Measurements from ENCODE around the gene FGF12. TPM values are rescaled to one million over a fixed set of nuclear protein-coding genes. Genes with fewer than 3 reads are reported as not detected.

Gene FGF12
- total RNA-seq, 2 experiments from 2014 or later, result 0.06 to 1.7 TPM

GRCh38 chr3:192490720-192491119 is 236.6 kb downstream of the FGF12 start:
- Histone ChIP-seq H3K36me3 (ENCODE audit: insufficient read depth, low read length) (peaks cover 5% of the 10 kb centered on the region; the same call in 1 of the 2 replicates), H3K4me2 (ENCODE audit: low read length) (no peak overlapping the region), H3K79me2 (ENCODE audit: insufficient read depth, low read depth, low read length) (no peaks in the 10 kb centered on the region), H3K27ac (ENCODE audit: low read depth, low read length, poor library complexity, severe bottlenecking) (no peak overlapping the region), H2AFZ (ENCODE audit: low read length) (no peak overlapping the region; the same call in 1 of the 2 replicates), H3K4me3 (ENCODE audit: low read depth, low read length, poor library complexity, severe bottlenecking) (no peak overlapping the region), H3K9me3 (ENCODE audit: low read length) (peaks cover 7% of the 10 kb centered on the region), H3K9me2 (ENCODE audit: insufficient read depth, low read length) (no peaks in the 10 kb centered on the region), H4K20me1 (ENCODE audit: insufficient read depth, low read length) (no peaks in the 10 kb centered on the region), H3K4me1 (ENCODE audit: insufficient read depth, low read length, poor library complexity, severe bottlenecking) (peaks cover 26% of the 10 kb centered on the region)
- ChIA-PET POLR2A (interaction anchor here (1.2 kb wide), 1 partner anchor 8 kb away, joined by 3 read pairs; no protein-coding TSS in a partner anchor), CTCF (ENCODE audit: unreplicated experiment) (no interaction called here)
- intact Hi-C loops (cut with micrococcal nuclease; ENCODE audit: unreplicated experiment), result no loop called here
- no peak for DNase-seq (ENCODE audit: low spot score)
- no TSS peak for BruUV-seq (replicated peaks)
- TF ChIP-seq CTCF (conservative IDR thresholded peaks at IDR 0.05; ENCODE audit: low read length) (no peak), EZH2phosphoT487 (IDR thresholded peaks at IDR 0.05; ENCODE audit: borderline replicate concordance, low read depth, low read length) (no peak)

GRCh38 chr3:192489579-192489978 is 237.8 kb downstream of the FGF12 start:
- Histone ChIP-seq H4K20me1 (ENCODE audit: insufficient read depth, low read length) (no peaks in the 10 kb centered on the region), H3K79me2 (ENCODE audit: insufficient read depth, low read depth, low read length) (no peaks in the 10 kb centered on the region), H3K27ac (ENCODE audit: low read depth, low read length, poor library complexity, severe bottlenecking) (no peak overlapping the region), H3K4me1 (ENCODE audit: insufficient read depth, low read length, poor library complexity, severe bottlenecking) (peaks cover 19% of the 10 kb centered on the region), H3K4me3 (ENCODE audit: low read depth, low read length, poor library complexity, severe bottlenecking) (no peak overlapping the region), H3K9me2 (ENCODE audit: insufficient read depth, low read length) (no peaks in the 10 kb centered on the region), H3K4me2 (ENCODE audit: low read length) (no peak overlapping the region), H3K9me3 (ENCODE audit: low read length) (peaks cover 7% of the 10 kb centered on the region), H2AFZ (ENCODE audit: low read length) (no peak overlapping the region), H3K36me3 (ENCODE audit: insufficient read depth, low read length) (peaks cover 5% of the 10 kb centered on the region; the same call in 1 of the 2 replicates)
- intact Hi-C loops (cut with micrococcal nuclease; ENCODE audit: unreplicated experiment), result no loop called here
- DNase-seq (ENCODE audit: low spot score), result no peak
- ChIA-PET CTCF (ENCODE audit: unreplicated experiment) (no interaction called here), POLR2A (interaction anchor here (0.7 kb wide), 1 partner anchor 458 kb away, joined by 3 read pairs; no protein-coding TSS in a partner anchor)
- TF ChIP-seq CTCF (conservative IDR thresholded peaks at IDR 0.05; ENCODE audit: low read length), result no peak
- no peak for TF ChIP-seq EZH2phosphoT487 (IDR thresholded peaks at IDR 0.05; ENCODE audit: borderline replicate concordance, low read depth, low read length)
- no TSS peak for BruUV-seq (replicated peaks)

- CTCF ChIA-PET (ENCODE audit: unreplicated experiment), result no interaction called here
- no peaks in the 10 kb centered on the region; the same call in 1 of the 2 replicates for H3K36me3 ChIP-seq (ENCODE audit: insufficient read depth, low read length)
- TF ChIP-seq CTCF (conservative IDR thresholded peaks at IDR 0.05; ENCODE audit: low read length) (no peak), EZH2phosphoT487 (IDR thresholded peaks at IDR 0.05; ENCODE audit: borderline replicate concordance, low read depth, low read length) (no peak)
These were observed 240.3 kb downstream of the FGF12 start for GRCh38 chr3:192487033-192487432.

More at GRCh38 chr3:192487033-192487432, 240.3 kb downstream of the FGF12 start:
- intact Hi-C loops (cut with micrococcal nuclease; ENCODE audit: unreplicated experiment), result no loop called here
- Histone ChIP-seq H3K4me3 (ENCODE audit: low read depth, low read length, poor library complexity, severe bottlenecking) (no peak overlapping the region), H3K4me1 (ENCODE audit: insufficient read depth, low read length, poor library complexity, severe bottlenecking) (no peaks in the 10 kb centered on the region), H3K27ac (ENCODE audit: low read depth, low read length, poor library complexity, severe bottlenecking) (no peak overlapping the region), H3K9me3 (ENCODE audit: low read length) (no peaks in the 10 kb centered on the region), H2AFZ (ENCODE audit: low read length) (no peak overlapping the region), H3K9me2 (ENCODE audit: insufficient read depth, low read length) (no peaks in the 10 kb centered on the region), H3K79me2 (ENCODE audit: insufficient read depth, low read depth, low read length) (no peaks in the 10 kb centered on the region), H3K4me2 (ENCODE audit: low read length) (no peak overlapping the region), H4K20me1 (ENCODE audit: insufficient read depth, low read length) (no peaks in the 10 kb centered on the region)
- POLR2A ChIA-PET, result interaction anchor here (1.2 kb wide), 1 partner anchor 24 kb away, joined by 3 read pairs; no protein-coding TSS in a partner anchor
- no peak for DNase-seq (ENCODE audit: low spot score)
- no TSS peak for BruUV-seq (replicated peaks)

Measured in OCI-LY7 (cell line).